BLaER1 (cell line): Measurements from ENCODE around the gene DPH7.
"Not testable (repeated sequence)": the region's sequence is repeated elsewhere in the genome, so short reads cannot be mapped to it uniquely, and the experiment has no call there.

Experiments used
- H3K27ac ChIP-seq: shearing (Covaris generic); formaldehyde crosslinking; 2 replicates; pipeline ENCODE4 v1.8.1; 2022
- H3K27me3 ChIP-seq: shearing (Covaris generic); formaldehyde crosslinking; 2 replicates; pipeline ENCODE4 v1.8.1; 2022
- H3K36me3 ChIP-seq: shearing (Covaris generic); formaldehyde crosslinking; 2 replicates; pipeline ENCODE4 v1.8.1; 2022
- H3K4me1 ChIP-seq: shearing (Covaris generic); formaldehyde crosslinking; 2 replicates; pipeline ENCODE4 v1.8.1; 2022
- H3K4me2 ChIP-seq: shearing (Covaris generic); formaldehyde crosslinking; 2 replicates; pipeline ENCODE4 v1.8.1; 2022
- H3K4me3 ChIP-seq: shearing (Covaris generic); formaldehyde crosslinking; 2 replicates; pipeline ENCODE4 v1.8.1; 2022
- H3K9ac ChIP-seq: shearing (Covaris generic); formaldehyde crosslinking; 2 replicates; pipeline ENCODE4 v1.8.1; 2022
- H3K9me3 ChIP-seq: shearing (Covaris generic); formaldehyde crosslinking; 2 replicates; pipeline ENCODE4 v1.8.1; 2022
- H4K20me1 ChIP-seq: shearing (Covaris generic); formaldehyde crosslinking; 2 replicates; pipeline ENCODE4 v1.8.1; 2022
- Cebpa-rat ChIP-seq: shearing (Covaris generic); IDR thresholded peaks from 2 replicates; pipeline ENCODE4 v1.8.1; 2022

The DPH7 gene

GRCh38 chr9:137511758-137512463 lies 66.8 kb downstream of the DPH7 start:
- H3K9ac ChIP-seq, result no peak overlapping the region
- TF ChIP-seq Cebpa-rat, result no peak
- H3K27me3 ChIP-seq, result no peaks in the 10 kb centered on the region
- peaks cover 10% of the 10 kb centered on the region; the same call in 1 of the 2 replicates for H3K36me3 ChIP-seq
- H3K4me1 ChIP-seq, result peaks cover 31% of the 10 kb centered on the region
- H3K4me3 ChIP-seq, result no peak overlapping the region
- no peaks in the 10 kb centered on the region; the same call in 1 of the 2 replicates for H3K9me3 ChIP-seq
- no peak overlapping the region for H3K27ac ChIP-seq
- H3K4me2 ChIP-seq, result 0 out of 2 replicates have a peak overlapping the region, but pooled peaks have one; percentile 12
- no peaks in the 10 kb centered on the region for H4K20me1 ChIP-seq

- Histone ChIP-seq H3K4me1 (peaks cover 39% of the 10 kb centered on the region), H3K4me2 (0 out of 2 replicates have a peak overlapping the region, but pooled peaks have one; percentile 12)
- not testable (repeated sequence) for H3K36me3 ChIP-seq, H3K27me3 ChIP-seq, H3K27ac ChIP-seq, H3K9ac ChIP-seq, H3K9me3 ChIP-seq, H4K20me1 ChIP-seq, H3K4me3 ChIP-seq
These were observed 67.6 kb downstream of the DPH7 start for GRCh38 chr9:137511126-137511525.

GRCh38 chr9:137509198-137509597 lies 69.5 kb downstream of the DPH7 start:
- no peak overlapping the region for H3K4me3 ChIP-seq
- H3K9me3 ChIP-seq, result no peaks in the 10 kb centered on the region; the same call in 1 of the 2 replicates
- peaks cover 36% of the 10 kb centered on the region for H3K4me1 ChIP-seq
- TF ChIP-seq Cebpa-rat, result no peak
- peaks cover 10% of the 10 kb centered on the region; the same call in 1 of the 2 replicates for H3K36me3 ChIP-seq
- H3K27me3 ChIP-seq, result no peaks in the 10 kb centered on the region
- H3K9ac ChIP-seq, result no peak overlapping the region
- H3K27ac ChIP-seq, result no peak overlapping the region
- no peak overlapping the region for H3K4me2 ChIP-seq
- H4K20me1 ChIP-seq, result peaks cover 17% of the 10 kb centered on the region

- peaks cover 10% of the 10 kb centered on the region; the same call in 1 of the 2 replicates for H3K36me3 ChIP-seq
- H3K9ac ChIP-seq, result no peak overlapping the region
- no peaks in the 10 kb centered on the region for H3K27me3 ChIP-seq
- peaks cover 19% of the 10 kb centered on the region for H3K4me1 ChIP-seq
- H3K4me3 ChIP-seq, result no peak overlapping the region
- no peak for TF ChIP-seq Cebpa-rat
- peak overlapping the region; percentile 72 for H3K4me2 ChIP-seq
- H4K20me1 ChIP-seq, result peaks cover 17% of the 10 kb centered on the region
- H3K9me3 ChIP-seq, result no peaks in the 10 kb centered on the region; the same call in 1 of the 2 replicates
- no peak overlapping the region for H3K27ac ChIP-seq
These were observed 72.0 kb downstream of the DPH7 start for GRCh38 chr9:137506702-137507171.

GRCh38 chr9:137506274-137506673 lies 72.5 kb downstream of the DPH7 start:
- no peak overlapping the region for H3K9ac ChIP-seq
- H4K20me1 ChIP-seq, result peaks cover 17% of the 10 kb centered on the region
- no peak for TF ChIP-seq Cebpa-rat
- H3K4me1 ChIP-seq, result peaks cover 21% of the 10 kb centered on the region
- H3K27me3 ChIP-seq, result no peaks in the 10 kb centered on the region
- H3K27ac ChIP-seq, result no peak overlapping the region
- peaks cover 7% of the 10 kb centered on the region; the same call in 1 of the 2 replicates for H3K36me3 ChIP-seq
- peak overlapping the region; percentile 72 for H3K4me2 ChIP-seq
- no peak overlapping the region for H3K4me3 ChIP-seq
- H3K9me3 ChIP-seq, result no peaks in the 10 kb centered on the region; the same call in 1 of the 2 replicates

GRCh38 chr9:137505421-137506140 lies 73.1 kb downstream of the DPH7 start:
- Histone ChIP-seq H3K4me2 (peak overlapping the region; percentile 72), H3K4me1 (peaks cover 28% of the 10 kb centered on the region), H3K36me3 (0 out of 2 replicates have a peak, but pooled peaks cover 4% of the 10 kb centered on the region), H3K4me3 (no peak overlapping the region), H3K9me3 (no peaks in the 10 kb centered on the region), H3K27ac (no peak overlapping the region), H4K20me1 (peaks cover 17% of the 10 kb centered on the region), H3K27me3 (no peaks in the 10 kb centered on the region), H3K9ac (no peak overlapping the region)
- no peak for TF ChIP-seq Cebpa-rat
